Kidney epithelial cell (primary cell): ENCODE measurements around the gene MRPL18. TPM values are rescaled to one million over a fixed set of nuclear protein-coding genes. Genes with fewer than 3 reads are reported as not detected.
"Not testable (repeated sequence)": the region's sequence is repeated elsewhere in the genome, so short reads cannot be mapped to it uniquely, and the experiment has no call there.

Source experiments
- DNase-seq: peaks from one replicate; pipeline ENCODE4 v3.0.0-alpha.2; 2010; ENCODE audit warnings: low read depth
- H3K27me3 ChIP-seq: 2 replicates; pipeline ENCODE4 v1.6.0; 2011; ENCODE audit warnings: low read length; ENCODE audit not compliant: control insufficient read depth, insufficient read depth
- H3K36me3 ChIP-seq: 2 replicates; pipeline ENCODE4 v1.5.1; 2011; ENCODE audit warnings: low read length; ENCODE audit not compliant: control insufficient read depth, insufficient read depth
- H3K4me3 ChIP-seq: 2 replicates; pipeline ENCODE4 v1.5.1; 2011; ENCODE audit warnings: low read depth, mild to moderate bottlenecking, control low read depth, low read length
- CTCF ChIP-seq: IDR thresholded peaks from 2 replicates; pipeline ENCODE4 v1.5.1; 2011; ENCODE audit warnings: mild to moderate bottlenecking, moderate library complexity, low read length, control low read depth, inconsistent platforms; ENCODE audit not compliant: insufficient read depth, poor library complexity, severe bottlenecking
- total RNA-seq: library from RNA; depleted of rRNA; stranded (reverse); fragments of >200 nt; gene quantifications from 2 replicates; pipeline ENCODE4 v1.2.3, GENCODE V29; 2015

The MRPL18 gene
- total RNA-seq, 1 donor from 2014 or later = 82.7 TPM

- Histone ChIP-seq H3K36me3 (no peaks in the 10 kb centered on the region), H3K27me3 (no peaks in the 10 kb centered on the region), H3K4me3 (no peak overlapping the region)
- TF ChIP-seq CTCF = no peak
- DNase-seq = no peak
Measured at GRCh38 chr6:159806021-159806458, 15.8 kb downstream of the MRPL18 start.

GRCh38 chr6:159807150-159807858 lies 17.0 kb downstream of the MRPL18 start:
- Histone ChIP-seq H3K27me3 (no peaks in the 10 kb centered on the region), H3K4me3 (no peak overlapping the region), H3K36me3 (no peaks in the 10 kb centered on the region)
- DNase-seq = no peak
- no peak for TF ChIP-seq CTCF

GRCh38 chr6:159808647-159809046 lies 18.4 kb downstream of the MRPL18 start:
- Histone ChIP-seq H3K27me3 (no peaks in the 10 kb centered on the region), H3K4me3 (no peak overlapping the region), H3K36me3 (no peaks in the 10 kb centered on the region)
- TF ChIP-seq CTCF = no peak
- no peak for DNase-seq

DNA sequence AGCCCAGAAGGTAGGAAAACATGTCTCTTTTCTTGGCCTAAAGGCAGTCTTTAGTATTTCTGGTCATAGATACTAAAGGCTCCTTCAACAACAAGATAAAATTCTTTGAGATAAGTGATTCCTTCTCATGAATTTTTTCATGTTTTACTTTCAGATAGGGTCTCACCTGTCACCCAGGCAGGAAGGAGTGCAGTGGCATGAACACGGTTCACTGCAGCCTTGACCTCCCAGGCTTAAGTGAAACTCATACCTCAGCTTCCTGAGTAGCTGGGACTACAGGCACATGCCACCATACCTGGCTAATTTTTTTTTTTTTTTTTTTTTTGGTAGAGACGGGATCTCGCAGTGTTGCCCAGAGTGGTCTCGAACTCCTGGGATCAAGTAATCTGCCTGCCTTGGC lies 18.9 kb downstream of the MRPL18 start:
- no peak overlapping the region for H3K4me3 ChIP-seq
- DNase-seq = no peak
- no peaks in the 10 kb centered on the region for H3K36me3 ChIP-seq
- no peak for TF ChIP-seq CTCF
- H3K27me3 ChIP-seq = no peaks in the 10 kb centered on the region

GRCh38 chr6:159813781-159814180 lies 23.5 kb downstream of the MRPL18 start:
- no peak for TF ChIP-seq CTCF
- Histone ChIP-seq H3K4me3 (no peak overlapping the region), H3K36me3 (no peaks in the 10 kb centered on the region), H3K27me3 (no peaks in the 10 kb centered on the region)
- no peak for DNase-seq

DNA sequence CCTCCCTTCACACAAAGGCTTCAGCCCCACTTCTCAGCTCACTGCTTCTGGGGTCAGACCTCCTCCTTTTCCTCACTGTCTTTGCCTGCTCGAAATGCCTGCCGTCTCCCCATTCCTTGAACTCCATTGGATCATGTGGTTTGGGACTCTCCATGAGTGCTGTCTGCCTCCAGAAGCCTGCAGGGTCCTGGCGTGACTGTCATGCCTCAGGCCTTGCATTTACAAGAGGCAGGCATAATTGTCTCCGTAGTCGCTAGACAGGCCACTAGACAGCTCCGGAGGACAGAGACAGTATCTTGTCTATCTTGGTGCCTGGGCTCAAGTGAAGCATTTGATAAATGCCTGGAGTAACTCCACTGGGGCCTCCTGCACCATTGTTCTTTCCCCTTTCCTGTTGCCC lies 25.1 kb downstream of the MRPL18 start:
- DNase-seq = no peak
- Histone ChIP-seq H3K4me3 (no peak overlapping the region), H3K27me3 (peaks cover 7% of the 10 kb centered on the region), H3K36me3 (no peaks in the 10 kb centered on the region)
- TF ChIP-seq CTCF = no peak

- H3K27me3 ChIP-seq, DNase-seq, H3K36me3 ChIP-seq, H3K4me3 ChIP-seq: not testable (repeated sequence)
Measured at GRCh38 chr6:159816775-159817174, 26.5 kb downstream of the MRPL18 start.
